HL-60 (cell line): Measurements from ENCODE around the gene ARMC7.

ENCODE experiments used
- DNase-seq, 2 experiments: peaks; one replicate each; pipeline ENCODE4 v3.0.0-alpha.2; 2010 to 2020; ENCODE audit warnings: low read depth in 1 of 2, low spot score in 1 of 2
- H3K27ac ChIP-seq: fragments of 250-450 bp; sonication (Bioruptor Pico); replicated peaks from 2 replicates; pipeline ENCODE4 v1.5.1; 2020; ENCODE audit warnings: mild to moderate bottlenecking, moderate library complexity
- H3K27me3 ChIP-seq: fragments of 250-450 bp; sonication (Bioruptor Pico); 2 replicates; pipeline ENCODE4 v1.5.1; 2021; ENCODE audit warnings: mild to moderate bottlenecking, moderate library complexity; ENCODE audit not compliant: insufficient read depth, poor library complexity, severe bottlenecking
- H3K4me3 ChIP-seq: replicated peaks from 2 replicates; pipeline ENCODE4 v1.5.1; 2011; ENCODE audit warnings: mild to moderate bottlenecking, control low read depth, low read length; ENCODE audit not compliant: insufficient read depth
- CTCF ChIP-seq: IDR thresholded peaks from one replicate; pipeline ENCODE4 v1.5.1; 2011; ENCODE audit warnings: low read length, control low read depth, inconsistent platforms; ENCODE audit not compliant: insufficient read depth
- GABPA ChIP-seq: IDR thresholded peaks from 2 replicates; pipeline ENCODE4 v1.6.1; 2012; ENCODE audit warnings: low read depth
- POLR2AphosphoS5 ChIP-seq: IDR thresholded peaks from 2 replicates; pipeline ENCODE4 v1.6.1; 2012; ENCODE audit warnings: low read depth
- REST ChIP-seq: IDR thresholded peaks from 2 replicates; pipeline ENCODE4 v1.6.1; 2012; ENCODE audit warnings: low read depth; ENCODE audit not compliant: insufficient replicate concordance
- SPI1 ChIP-seq: IDR thresholded peaks from 2 replicates; pipeline ENCODE4 v1.6.1; 2012; ENCODE audit warnings: low read depth, mild to moderate bottlenecking, borderline replicate concordance

ARMC7 gene

GRCh38 chr17:75110234-75110937 lies 617 bp downstream of the ARMC7 start:
- Histone ChIP-seq H3K4me3 (peak overlapping the region; percentile 76), H3K27ac (peak overlapping the region; percentile 52), H3K27me3 (no peaks in the 10 kb centered on the region)
- TF ChIP-seq GABPA (no peak), SPI1 (no peak)
- DNase-seq: peak in 1 of 2 experiments; percentile 27

- peak in 1 of 2 experiments; percentile 40 for DNase-seq
- Histone ChIP-seq H3K27ac (no peak overlapping the region), H3K4me3 (no peak overlapping the region), H3K27me3 (no peaks in the 10 kb centered on the region)
- no peak for TF ChIP-seq REST
- TF ChIP-seq GABPA: peak; percentile 26; the same call in 1 of the 2 replicates
- no peak for TF ChIP-seq POLR2AphosphoS5
- no peak for TF ChIP-seq CTCF
- TF ChIP-seq SPI1: no peak
These were observed 2.1 kb downstream of the ARMC7 start for GRCh38 chr17:75111777-75112335.

- H3K27me3 ChIP-seq: no peaks in the 10 kb centered on the region
- peak overlapping the region; percentile 63 for H3K27ac ChIP-seq
- DNase-seq: peak; percentile 86 to 94
- peak overlapping the region; percentile 43 for H3K4me3 ChIP-seq
- no peak for TF ChIP-seq GABPA
- TF ChIP-seq SPI1: peak; percentile 34; the same call in 1 of the 2 replicates
- no peak; the same call in 1 of the 2 replicates for TF ChIP-seq POLR2AphosphoS5
- no peak for TF ChIP-seq REST
- TF ChIP-seq CTCF: peak; percentile 93
These were observed 4.2 kb downstream of the ARMC7 start for GRCh38 chr17:75113798-75114551.

GRCh38 chr17:75114552-75115314 lies 5.0 kb downstream of the ARMC7 start:
- TF ChIP-seq POLR2AphosphoS5: no peak
- no peak for TF ChIP-seq REST
- no peak for TF ChIP-seq SPI1
- Histone ChIP-seq H3K27ac (peak overlapping the region; percentile 63), H3K4me3 (peak overlapping the region; percentile 43), H3K27me3 (no peaks in the 10 kb centered on the region)
- DNase-seq: no peak
